Measurements from ENCODE around the gene ISM1. TPM values are rescaled to one million over a fixed set of nuclear protein-coding genes. Genes with fewer than 3 reads are reported as not detected.
"Not testable (repeated sequence)": the region's sequence is repeated elsewhere in the genome, so short reads cannot be mapped to it uniquely, and the experiment has no call there.

ISM1 gene
- total RNA-seq, 1 experiment from 2014 or later: 0.35 TPM

- peak; percentile 48 for DNase-seq (ENCODE audit: low spot score)
Observed at GRCh38 chr20:13221673-13222318, 722 bp downstream of the ISM1 start.

GRCh38 chr20:13222319-13222716 lies 1.2 kb downstream of the ISM1 start:
- no peak for DNase-seq (ENCODE audit: low spot score)

GRCh38 chr20:13223736-13224520 lies 2.9 kb downstream of the ISM1 start:
- DNase-seq (ENCODE audit: low spot score): no peak

DNA sequence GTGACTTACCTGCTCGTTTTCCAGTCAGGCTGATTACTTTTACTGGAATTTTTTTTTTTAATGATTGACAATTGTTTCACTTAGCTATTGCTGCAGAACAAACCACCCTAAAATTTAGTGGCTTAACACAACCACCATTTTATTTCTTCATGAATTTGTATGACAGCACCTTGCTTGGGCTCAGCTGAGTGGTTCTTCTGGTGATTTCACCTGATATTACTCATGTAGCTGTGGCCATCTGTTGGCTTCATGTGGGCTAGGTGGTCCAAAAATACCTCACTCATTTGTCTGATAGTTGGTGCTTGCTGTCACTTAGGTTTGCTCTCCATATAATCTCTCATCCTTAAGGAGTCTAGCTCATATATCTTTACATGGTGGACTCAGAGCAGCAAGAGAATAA lies 5.3 kb downstream of the ISM1 start:
- DNase-seq (ENCODE audit: low spot score): no peak

GRCh38 chr20:13228771-13229170 lies 7.7 kb downstream of the ISM1 start:
- DNase-seq (ENCODE audit: low spot score): no peak

DNA sequence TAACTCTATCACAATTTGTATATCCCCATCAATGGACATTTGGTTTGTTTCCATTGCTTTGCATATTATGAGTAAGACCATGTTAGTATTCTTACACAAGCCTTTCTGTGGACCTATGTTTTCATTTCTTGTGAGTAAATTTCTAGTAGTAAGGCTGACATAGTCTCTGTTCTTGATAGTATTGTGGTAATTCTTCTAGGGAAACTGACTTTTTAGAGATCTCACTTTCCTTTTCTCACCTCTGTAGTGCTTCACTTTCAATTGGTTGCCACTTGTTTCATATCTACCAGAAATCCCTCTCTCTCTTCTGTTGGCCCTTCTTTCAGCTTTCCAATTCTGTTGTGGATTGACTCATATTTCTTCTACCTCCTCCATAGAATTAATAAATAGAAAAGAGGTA lies 8.5 kb downstream of the ISM1 start:
- DNase-seq (ENCODE audit: low spot score): no peak

GRCh38 chr20:13231031-13231752 lies 10.1 kb downstream of the ISM1 start:
- DNase-seq (ENCODE audit: low spot score): peak; percentile 28

GRCh38 chr20:13232999-13233398 lies 11.9 kb downstream of the ISM1 start:
- DNase-seq (ENCODE audit: low spot score): no peak

DNA sequence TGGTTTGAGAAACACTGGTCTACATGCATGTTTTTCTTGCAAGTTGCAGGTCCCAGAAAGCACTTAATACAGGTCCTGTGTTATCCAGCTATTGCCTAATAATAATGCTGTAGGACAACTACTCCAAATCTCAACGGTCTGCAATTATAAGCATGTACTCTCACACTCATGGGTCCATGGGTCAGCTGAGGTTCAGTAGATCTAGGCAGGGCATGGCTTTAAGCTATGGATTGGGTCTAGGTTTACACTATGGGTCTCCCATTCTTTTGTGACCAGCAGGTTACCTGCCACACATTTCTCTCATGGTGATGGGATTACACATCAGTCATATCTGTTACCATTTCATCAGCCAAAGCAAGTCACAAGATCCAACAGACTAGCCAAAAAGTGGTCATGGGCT lies 13.9 kb downstream of the ISM1 start:
- no peak for DNase-seq (ENCODE audit: low spot score)

GRCh38 chr20:13236360-13236759 lies 15.3 kb downstream of the ISM1 start:
- not testable (repeated sequence) for DNase-seq (ENCODE audit: low spot score)

DNA sequence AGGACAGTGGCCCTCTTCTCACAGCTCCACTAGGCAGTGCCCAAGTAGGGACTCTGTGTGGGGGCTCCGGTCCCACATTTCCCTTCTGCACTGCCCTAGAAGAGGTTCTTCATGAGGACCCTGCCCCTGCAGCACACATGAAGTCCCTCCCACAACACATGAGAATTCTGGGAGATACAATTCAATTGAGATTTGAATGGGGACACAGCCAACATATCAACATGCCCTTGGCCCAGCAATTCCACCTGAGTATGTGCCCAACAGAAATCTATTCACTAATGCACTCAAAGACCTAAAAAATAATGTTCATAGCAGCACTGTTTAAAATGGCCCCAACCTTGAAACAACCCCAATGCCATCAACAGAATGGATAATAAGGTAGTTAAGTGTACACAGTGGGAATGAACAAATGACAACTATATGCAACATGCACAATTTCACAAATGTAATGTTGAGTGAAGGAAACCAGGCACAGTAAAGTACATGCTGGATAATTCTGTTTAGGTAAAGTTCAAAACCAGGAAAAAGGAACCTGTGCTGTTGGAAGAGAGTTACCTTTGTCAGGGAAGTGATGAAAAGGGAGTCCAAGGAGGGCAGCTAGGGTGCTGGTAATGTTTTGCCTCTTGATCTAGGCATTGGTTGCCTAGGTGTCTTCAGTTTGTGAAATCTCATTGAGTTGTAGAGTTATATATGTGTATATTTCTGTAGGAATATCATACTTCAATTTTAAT lies 16.1 kb downstream of the ISM1 start:
- DNase-seq (ENCODE audit: low spot score): no peak

DNA sequence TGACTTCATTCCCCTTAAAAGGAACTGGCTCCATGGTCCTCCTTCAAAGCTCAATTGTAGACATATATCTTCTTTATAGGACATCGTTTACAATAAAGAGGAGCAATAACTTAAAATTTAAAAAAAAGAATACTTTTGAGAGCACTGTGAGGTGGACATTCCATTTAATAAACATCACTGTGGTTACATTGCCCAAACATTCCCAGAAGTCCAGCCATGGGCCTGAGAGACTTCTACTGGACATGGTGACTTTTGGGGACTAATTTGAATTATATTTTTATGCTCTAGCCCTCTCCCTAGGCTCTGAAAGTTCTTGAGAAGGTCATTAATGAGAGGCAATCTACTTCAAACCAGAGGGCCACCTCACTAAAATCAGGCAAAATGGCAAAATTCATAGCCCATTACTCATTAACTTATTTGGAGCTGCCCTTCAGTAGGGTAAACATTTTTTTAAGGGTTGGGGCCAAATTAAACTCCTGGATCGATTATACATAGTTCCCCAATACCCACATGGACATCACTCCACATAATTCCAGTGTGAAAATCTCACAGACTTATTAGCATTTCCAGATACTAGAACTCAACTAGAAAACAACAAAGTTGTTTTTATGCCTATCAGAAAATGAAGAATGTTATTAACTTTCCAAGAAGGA lies 17.1 kb downstream of the ISM1 start:
- DNase-seq (ENCODE audit: low spot score): no peak

DNA sequence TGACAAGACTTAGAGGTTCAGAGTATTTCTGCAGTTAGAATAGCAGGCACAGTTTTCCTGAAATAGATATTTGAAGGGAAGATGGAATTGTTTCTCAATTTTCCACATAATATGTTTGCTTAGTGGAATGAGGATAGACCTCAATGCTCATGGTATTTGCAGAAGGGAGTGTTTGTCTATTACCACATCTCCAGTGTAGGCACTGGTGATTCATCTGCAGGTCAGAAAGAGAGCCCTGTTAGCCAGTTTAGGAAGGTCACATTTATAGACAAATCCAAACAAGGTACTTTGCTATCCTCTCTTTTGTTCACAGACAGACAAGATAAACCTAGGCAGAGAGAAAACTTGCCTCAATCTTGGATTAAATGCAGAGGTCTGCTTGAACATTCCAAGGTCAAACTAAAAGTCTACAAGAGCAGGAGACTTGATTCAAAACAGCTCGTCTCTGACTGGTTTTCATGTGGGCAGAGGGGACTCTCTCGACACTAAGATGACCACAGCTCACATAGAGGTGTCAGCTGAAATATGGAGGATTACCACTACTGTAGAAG lies 22.8 kb downstream of the ISM1 start:
- DNase-seq (ENCODE audit: low spot score): no peak

GRCh38 chr20:13245250-13245723 lies 24.2 kb downstream of the ISM1 start:
- no peak for DNase-seq (ENCODE audit: low spot score)

DNA sequence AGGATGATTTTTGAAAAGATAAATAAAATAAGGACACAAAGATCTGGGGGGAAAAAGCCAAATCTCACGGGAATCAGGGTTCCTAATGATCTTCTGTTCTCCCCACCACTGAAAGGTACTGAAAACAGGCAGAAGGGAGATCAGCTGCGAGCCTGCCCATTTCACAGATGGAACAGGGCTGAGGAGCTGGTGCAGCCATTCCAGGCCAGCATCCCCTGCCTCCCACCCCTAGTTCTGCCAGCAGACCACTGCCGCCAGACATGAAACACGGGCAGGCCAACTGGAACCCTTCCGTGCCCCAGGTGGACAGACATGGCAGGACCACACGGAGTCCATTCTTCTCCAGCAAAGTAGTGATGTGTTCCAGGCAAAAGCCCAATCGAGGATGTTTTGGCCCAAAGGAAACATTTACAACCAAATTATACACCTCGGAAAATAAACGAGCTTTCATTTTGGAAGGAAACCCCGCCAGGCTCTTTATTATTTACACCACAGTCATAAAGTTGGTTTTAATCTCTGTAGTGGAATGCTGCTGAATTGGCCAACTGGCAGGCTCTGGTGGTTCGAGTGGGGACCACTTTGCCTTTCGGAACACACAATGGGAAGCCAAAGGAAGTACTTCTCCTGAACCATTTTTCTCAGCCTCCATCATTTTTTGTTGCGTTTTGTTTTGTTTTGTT lies 28.2 kb downstream of the ISM1 start:
- DNase-seq (ENCODE audit: low spot score): no peak

GRCh38 chr20:13249798-13250170 lies 28.7 kb downstream of the ISM1 start:
- no peak for DNase-seq (ENCODE audit: low spot score)

- DNase-seq (ENCODE audit: low spot score): no peak
Observed at GRCh38 chr20:13250251-13250650, 29.2 kb downstream of the ISM1 start.

GRCh38 chr20:13251106-13251903 lies 30.2 kb downstream of the ISM1 start:
- DNase-seq (ENCODE audit: low spot score): no peak

- DNase-seq (ENCODE audit: low spot score): no peak
Observed at GRCh38 chr20:13251904-13252297, 30.8 kb downstream of the ISM1 start.

DNA sequence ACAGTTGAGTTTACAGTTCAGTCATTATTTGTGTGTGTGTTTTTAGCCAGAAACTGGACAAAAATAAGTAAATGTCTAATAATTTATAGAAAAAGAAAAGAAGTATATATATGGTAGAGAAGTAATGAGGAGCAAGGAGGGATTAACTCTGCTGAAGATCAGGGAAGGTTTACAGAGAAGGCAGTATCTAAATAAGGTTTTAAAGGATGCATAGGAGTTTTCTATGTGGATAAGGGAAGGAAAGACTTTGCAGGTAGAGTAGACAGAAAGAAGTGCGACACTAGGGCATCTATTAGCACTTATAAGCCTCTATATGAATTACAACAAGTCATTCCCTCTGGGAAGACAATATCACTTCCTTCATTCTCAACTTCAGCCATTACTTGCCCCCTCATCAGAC lies 34.3 kb downstream of the ISM1 start:
- DNase-seq (ENCODE audit: low spot score): no peak
